Measurements from ENCODE around the gene CAP1. TPM values are rescaled to one million over a fixed set of nuclear protein-coding genes. Genes with fewer than 3 reads are reported as not detected.

The CAP1 gene
- polyA plus RNA-seq, 2 of the 4 experiments (the other 2 are of a cell fraction), result 267 to 274 TPM

DNA sequence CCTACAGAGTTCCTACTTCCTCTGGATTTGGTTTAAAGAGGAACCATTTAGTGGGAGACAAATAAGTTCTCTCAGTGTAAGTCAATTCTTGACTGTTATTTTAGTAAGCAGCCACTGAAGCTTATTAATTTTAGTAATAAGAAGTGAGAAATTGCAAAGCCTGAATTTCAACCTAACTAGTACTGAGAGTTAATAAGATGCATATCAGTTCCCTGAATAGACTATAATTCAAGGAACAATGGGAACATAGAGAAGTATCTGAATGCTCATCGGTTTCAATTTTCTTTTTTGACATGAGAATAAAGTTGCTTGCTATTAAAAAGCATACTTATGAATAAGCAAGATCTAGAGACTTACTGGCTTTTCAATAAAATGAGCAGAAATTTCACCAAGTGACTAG is 64.5 kb downstream of the CAP1 start:
- DNase-seq (ENCODE audit: low read depth in 1 of 2, low spot score in 1 of 2), result no peak
- Histone ChIP-seq H3K4me2 (no peak overlapping the region), H3K9me3 (peaks cover 27% of the 10 kb centered on the region), H3K4me3 (no peak overlapping the region), H3K27ac (no peak overlapping the region), H3K4me1 (no peaks in the 10 kb centered on the region)
- ChIA-PET POLR2A (no interaction called here), CTCF (no interaction called here)
- no peak for FAIRE-seq
- no peak for TF ChIP-seq ZFP36 (IDR thresholded peaks at IDR 0.05; ENCODE audit: borderline replicate concordance, partially characterized antibody)
- TF ChIP-seq EHMT2 (IDR thresholded peaks at IDR 0.05; ENCODE audit: low read depth), result no peak
- TF ChIP-seq HOXA7 (CRISPR knock-in tag; IDR thresholded peaks at IDR 0.05), result no peak
- no peak for TF ChIP-seq CBX8 (IDR thresholded peaks at IDR 0.05)
- no peak for TF ChIP-seq EHF (CRISPR knock-in tag; IDR thresholded peaks at IDR 0.05)
- TF ChIP-seq RAD21 (conservative IDR thresholded peaks at IDR 0.05 in 1 of 2, IDR thresholded peaks at IDR 0.05 in 1 of 2), result no peak
- TF ChIP-seq HEYL (CRISPR knock-in tag; IDR thresholded peaks at IDR 0.05), result no peak
- TF ChIP-seq JUN (IDR thresholded peaks at IDR 0.05), result no peak
- no peak for TF ChIP-seq PHF8 (IDR thresholded peaks at IDR 0.05; ENCODE audit: borderline replicate concordance, low read depth)
- no peak for ATAC-seq
- WGBS (ENCODE audit: missing lambda C conversion rate), result 32% methylated on average over 1 of the region's 1 CpG

DNA sequence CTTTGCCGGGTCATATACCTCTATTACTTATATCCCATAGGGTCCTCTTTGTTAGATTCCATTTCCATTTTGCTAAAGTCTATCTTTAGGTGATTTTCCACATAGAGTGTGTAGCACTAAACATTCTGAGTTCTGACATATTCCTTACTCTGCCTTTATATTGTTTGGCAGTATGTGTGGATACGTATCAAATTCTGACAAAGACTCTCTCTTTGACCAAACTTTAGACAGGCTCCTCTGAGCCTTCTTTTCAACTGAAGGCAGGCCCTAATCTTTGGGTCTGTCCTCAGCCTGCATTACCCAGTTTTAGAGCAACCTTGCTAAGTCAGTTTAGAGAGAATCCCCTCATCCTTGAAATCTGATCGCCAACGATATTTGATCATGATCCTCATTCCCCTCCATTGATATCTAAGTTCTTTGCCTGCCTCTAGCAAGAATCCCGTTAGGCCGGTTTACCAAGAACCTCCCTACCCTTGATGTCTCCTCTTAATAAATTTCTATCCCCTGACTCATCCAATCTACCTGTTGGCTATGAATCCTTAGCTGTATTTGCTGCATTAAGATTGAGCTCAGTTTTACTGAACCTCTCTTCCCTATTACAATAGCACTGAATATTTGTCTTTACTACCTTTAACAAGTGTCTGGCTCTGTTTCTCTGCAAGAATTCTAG is 66.9 kb downstream of the CAP1 start:
- Histone ChIP-seq H3K27ac (no peak overlapping the region), H3K4me2 (no peak overlapping the region), H3K9me3 (peaks cover 35% of the 10 kb centered on the region), H3K4me1 (no peaks in the 10 kb centered on the region), H3K4me3 (no peak overlapping the region)
- TF ChIP-seq, protein P1, sequence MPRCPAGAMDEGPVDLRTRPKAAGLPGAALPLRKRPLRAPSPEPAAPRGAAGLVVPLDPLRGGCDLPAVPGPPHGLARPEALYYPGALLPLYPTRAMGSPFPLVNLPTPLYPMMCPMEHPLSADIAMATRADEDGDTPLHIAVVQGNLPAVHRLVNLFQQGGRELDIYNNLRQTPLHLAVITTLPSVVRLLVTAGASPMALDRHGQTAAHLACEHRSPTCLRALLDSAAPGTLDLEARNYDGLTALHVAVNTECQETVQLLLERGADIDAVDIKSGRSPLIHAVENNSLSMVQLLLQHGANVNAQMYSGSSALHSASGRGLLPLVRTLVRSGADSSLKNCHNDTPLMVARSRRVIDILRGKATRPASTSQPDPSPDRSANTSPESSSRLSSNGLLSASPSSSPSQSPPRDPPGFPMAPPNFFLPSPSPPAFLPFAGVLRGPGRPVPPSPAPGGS (IDR thresholded peaks at IDR 0.05), result no peak
- no peak for DNase-seq (ENCODE audit: low read depth in 1 of 2, low spot score in 1 of 2)
- WGBS (ENCODE audit: missing lambda C conversion rate), result 66% methylated on average over 6 of the region's 6 CpGs
- no peak for ATAC-seq
- CTCF ChIA-PET, result no interaction called here
- no peak for FAIRE-seq
- POLR2A ChIA-PET, result no interaction called here

DNA sequence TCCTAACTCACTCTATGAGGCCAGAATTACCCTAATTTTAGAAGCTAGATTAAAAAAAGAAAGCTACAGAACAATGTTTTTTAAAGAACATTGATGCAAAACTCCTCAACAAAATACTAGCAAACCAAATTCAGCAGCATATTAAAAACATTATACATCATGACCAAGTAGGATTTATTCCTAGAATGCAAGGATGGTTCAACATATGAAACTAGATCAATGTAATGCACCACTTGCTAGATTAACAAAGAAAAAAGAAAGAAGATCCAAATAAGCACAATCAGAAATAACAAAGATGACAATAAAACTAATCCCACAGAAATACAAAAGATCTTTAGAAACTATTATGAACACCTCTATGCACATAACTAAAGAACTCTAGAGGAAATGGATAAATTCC is 69.9 kb downstream of the CAP1 start:
- Histone ChIP-seq H3K4me3 (no peak overlapping the region), H3K4me1 (no peaks in the 10 kb centered on the region), H3K4me2 (no peak overlapping the region), H3K27ac (no peak overlapping the region), H3K9me3 (peaks cover 22% of the 10 kb centered on the region)
- TF ChIP-seq CBX8 (IDR thresholded peaks at IDR 0.05), result no peak
- TF ChIP-seq ZSCAN20 (CRISPR knock-in tag; IDR thresholded peaks at IDR 0.05), result no peak
- TF ChIP-seq, protein P2, sequence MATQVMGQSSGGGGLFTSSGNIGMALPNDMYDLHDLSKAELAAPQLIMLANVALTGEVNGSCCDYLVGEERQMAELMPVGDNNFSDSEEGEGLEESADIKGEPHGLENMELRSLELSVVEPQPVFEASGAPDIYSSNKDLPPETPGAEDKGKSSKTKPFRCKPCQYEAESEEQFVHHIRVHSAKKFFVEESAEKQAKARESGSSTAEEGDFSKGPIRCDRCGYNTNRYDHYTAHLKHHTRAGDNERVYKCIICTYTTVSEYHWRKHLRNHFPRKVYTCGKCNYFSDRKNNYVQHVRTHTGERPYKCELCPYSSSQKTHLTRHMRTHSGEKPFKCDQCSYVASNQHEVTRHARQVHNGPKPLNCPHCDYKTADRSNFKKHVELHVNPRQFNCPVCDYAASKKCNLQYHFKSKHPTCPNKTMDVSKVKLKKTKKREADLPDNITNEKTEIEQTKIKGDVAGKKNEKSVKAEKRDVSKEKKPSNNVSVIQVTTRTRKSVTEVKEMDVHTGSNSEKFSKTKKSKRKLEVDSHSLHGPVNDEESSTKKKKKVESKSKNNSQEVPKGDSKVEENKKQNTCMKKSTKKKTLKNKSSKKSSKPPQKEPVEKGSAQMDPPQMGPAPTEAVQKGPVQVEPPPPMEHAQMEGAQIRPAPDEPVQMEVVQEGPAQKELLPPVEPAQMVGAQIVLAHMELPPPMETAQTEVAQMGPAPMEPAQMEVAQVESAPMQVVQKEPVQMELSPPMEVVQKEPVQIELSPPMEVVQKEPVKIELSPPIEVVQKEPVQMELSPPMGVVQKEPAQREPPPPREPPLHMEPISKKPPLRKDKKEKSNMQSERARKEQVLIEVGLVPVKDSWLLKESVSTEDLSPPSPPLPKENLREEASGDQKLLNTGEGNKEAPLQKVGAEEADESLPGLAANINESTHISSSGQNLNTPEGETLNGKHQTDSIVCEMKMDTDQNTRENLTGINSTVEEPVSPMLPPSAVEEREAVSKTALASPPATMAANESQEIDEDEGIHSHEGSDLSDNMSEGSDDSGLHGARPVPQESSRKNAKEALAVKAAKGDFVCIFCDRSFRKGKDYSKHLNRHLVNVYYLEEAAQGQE (IDR thresholded peaks at IDR 0.05), result no peak
- TF ChIP-seq NPAS2 (CRISPR knock-in tag; IDR thresholded peaks at IDR 0.05; ENCODE audit: borderline replicate concordance), result no peak
- no peak for TF ChIP-seq EHMT2 (IDR thresholded peaks at IDR 0.05; ENCODE audit: low read depth)
- TF ChIP-seq, protein P3, sequence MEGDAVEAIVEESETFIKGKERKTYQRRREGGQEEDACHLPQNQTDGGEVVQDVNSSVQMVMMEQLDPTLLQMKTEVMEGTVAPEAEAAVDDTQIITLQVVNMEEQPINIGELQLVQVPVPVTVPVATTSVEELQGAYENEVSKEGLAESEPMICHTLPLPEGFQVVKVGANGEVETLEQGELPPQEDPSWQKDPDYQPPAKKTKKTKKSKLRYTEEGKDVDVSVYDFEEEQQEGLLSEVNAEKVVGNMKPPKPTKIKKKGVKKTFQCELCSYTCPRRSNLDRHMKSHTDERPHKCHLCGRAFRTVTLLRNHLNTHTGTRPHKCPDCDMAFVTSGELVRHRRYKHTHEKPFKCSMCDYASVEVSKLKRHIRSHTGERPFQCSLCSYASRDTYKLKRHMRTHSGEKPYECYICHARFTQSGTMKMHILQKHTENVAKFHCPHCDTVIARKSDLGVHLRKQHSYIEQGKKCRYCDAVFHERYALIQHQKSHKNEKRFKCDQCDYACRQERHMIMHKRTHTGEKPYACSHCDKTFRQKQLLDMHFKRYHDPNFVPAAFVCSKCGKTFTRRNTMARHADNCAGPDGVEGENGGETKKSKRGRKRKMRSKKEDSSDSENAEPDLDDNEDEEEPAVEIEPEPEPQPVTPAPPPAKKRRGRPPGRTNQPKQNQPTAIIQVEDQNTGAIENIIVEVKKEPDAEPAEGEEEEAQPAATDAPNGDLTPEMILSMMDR (IDR thresholded peaks at IDR 0.05), result no peak
- TF ChIP-seq, protein P4, sequence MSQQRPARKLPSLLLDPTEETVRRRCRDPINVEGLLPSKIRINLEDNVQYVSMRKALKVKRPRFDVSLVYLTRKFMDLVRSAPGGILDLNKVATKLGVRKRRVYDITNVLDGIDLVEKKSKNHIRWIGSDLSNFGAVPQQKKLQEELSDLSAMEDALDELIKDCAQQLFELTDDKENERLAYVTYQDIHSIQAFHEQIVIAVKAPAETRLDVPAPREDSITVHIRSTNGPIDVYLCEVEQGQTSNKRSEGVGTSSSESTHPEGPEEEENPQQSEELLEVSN (IDR thresholded peaks at IDR 0.05; ENCODE audit: borderline replicate concordance, low read depth), result no peak
- TF ChIP-seq JUN (IDR thresholded peaks at IDR 0.05), result no peak
- TF ChIP-seq RCOR1 (IDR thresholded peaks at IDR 0.05; ENCODE audit: low read depth, low read length), result no peak
- ChIA-PET POLR2A (no interaction called here), CTCF (no interaction called here)
- FAIRE-seq, result no peak
- no peak for ATAC-seq
- no peak for DNase-seq (ENCODE audit: low read depth in 1 of 2, low spot score in 1 of 2)
